HG03439 (cell line): Measurements from ENCODE around the gene HMG20A.
A peak's percentile ranks its signal among the peaks of the same experiment; 100 is the strongest.
"Not testable (repeated sequence)": the region's sequence is repeated elsewhere in the genome, so short reads cannot be mapped to it uniquely, and the experiment has no call there.

Source experiments
- ATAC-seq: cut with Tn5 transposase; IDR thresholded peaks from one replicate; pipeline ENCODE4 v1.9.1; 2021; ENCODE audit warnings: mild to moderate bottlenecking, moderate library complexity; ENCODE audit not compliant: unreplicated experiment

HMG20A gene

DNA sequence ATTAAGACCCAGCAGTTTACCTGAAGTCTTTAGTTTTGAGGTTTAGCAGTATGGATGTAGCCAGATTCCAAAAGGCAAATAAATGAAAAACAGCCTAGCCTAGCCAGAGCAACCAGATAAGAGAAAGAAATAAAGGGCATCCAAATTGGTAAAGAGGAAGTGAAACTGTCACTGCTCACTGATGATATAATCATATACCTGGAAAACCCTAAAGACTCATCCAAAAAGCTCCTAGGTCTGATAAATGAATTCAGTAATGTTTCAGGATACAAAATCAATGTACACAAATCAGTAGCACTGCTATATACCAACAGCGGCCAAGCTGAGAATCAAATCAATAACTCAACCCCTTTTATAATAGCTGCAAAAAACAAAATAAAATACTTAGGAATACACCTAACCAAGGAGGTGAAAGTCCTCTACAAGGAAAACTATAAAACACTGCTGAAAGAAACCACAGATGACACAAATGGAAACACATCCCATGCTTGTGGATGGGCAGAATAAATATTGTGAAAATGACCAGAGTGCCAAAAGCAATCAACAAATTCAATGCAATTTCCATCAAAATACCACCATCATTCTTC, 14.4 kb upstream of the HMG20A start:
- ATAC-seq: not testable (repeated sequence)

DNA sequence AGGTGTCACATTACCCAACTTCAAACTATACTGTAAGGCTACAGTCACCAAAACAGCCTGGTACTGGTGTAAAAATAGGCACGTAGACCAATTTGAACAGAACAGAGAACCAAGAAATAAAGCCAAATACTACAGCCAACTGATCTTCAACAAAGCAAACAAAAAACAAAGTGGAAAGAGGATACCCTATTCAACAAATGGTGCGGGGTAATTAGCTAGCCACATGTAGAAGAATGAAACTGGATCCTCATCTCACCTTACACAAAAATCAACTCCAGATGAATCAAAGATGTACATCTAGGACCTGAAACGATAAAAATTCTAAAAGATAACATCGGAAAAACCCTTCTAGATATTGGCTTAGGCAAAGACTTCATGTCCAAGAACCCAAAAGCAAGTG, 13.8 kb upstream of the HMG20A start:
- no peak for ATAC-seq

DNA sequence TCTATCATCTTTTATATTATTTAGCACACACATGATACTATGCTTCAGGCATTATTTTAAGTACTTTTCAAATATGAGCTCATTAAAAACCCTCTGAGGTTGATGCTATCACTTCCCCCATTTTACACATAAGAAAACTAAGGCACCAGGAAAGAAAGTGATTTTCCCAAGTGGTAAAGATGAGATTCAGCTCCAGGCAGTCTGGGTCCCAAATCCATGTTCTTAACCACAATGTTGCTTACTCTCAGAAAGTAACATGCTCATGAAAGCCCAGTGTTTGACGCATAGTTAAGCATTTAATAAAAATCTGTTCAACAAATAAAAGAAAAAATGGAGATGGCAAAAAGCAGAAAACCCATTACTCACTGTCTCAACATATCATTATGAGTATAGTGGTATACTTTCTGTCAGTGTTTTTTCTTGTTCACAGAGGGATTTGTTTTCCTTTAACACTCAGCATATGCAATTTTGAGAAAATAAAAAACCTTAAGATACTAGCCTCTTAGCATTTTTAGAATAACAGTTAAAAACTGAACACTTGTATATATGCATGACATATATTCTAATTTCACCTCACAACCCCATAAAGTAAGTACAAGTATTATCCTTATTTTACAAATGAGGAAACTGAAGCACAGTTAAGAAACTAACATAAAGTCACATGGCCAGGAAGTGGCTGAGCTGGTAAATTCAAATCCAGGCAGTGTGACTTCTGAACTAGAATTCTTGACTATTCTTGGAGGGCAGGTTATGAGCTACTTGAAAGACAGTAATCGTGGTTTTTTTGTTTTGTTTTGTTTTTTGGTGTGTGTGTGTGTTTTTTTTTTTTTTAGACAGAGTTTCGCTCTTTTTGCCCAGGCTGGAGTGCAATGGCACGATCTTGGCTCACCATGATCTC, 11.2 kb upstream of the HMG20A start:
- ATAC-seq: no peak

DNA sequence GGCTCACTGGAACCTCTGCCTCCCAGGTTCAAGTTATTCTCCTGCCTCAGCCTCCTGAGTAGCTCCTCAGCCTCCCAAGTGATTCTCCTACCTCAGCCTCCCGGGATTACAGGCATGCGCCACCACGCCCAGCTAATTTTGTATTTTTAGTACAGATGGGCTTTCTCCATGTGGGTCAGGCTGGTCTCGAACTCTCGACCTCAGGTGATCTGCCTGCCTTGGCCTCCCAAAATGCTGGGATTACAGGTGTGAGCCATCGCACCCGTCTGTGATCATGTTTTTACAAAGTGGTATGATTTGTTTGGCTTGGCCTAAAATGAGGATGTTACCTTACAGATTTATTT, 10.6 kb upstream of the HMG20A start:
- ATAC-seq: not testable (repeated sequence)

DNA sequence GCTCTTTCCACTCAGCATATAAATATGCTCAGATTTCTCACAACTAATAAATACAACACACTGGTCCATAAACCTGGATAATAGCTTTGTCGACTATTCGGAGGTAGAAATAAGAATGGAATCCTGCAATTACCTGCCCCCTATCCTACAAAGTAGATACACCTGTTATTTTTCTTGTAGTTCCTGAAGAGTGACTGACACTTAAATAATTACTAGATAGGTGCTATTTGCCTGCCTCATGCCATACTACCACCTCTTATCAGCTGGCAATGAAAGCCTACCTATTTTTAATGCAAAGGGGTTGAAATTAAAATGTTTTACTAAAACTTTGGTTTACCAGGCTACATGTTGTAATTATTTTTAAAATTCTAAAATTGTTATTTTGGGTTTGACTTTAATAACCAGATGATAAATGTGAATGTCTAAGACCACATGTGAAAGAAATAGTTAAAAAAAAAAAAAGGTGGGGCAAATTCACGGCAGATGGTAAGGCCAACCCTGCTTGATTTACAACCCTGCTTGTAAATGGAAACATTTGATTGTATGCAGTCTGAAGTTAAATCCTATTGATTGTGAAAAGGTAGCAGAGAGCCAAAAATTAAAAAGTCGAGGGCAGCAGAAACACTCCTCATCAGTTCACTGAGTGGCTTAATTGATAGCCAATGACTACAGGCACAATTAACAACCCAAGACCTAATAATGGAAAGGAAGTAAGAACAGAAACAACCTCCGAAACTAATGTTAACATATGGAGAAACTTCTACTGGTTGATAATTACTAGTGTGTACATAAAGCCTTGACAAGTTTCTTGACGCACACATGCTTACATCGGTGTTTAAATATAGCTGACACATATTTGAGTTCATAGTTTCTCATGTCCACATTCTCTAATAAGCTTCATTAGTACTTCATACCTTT, 9.7 kb upstream of the HMG20A start:
- ATAC-seq: no peak

DNA sequence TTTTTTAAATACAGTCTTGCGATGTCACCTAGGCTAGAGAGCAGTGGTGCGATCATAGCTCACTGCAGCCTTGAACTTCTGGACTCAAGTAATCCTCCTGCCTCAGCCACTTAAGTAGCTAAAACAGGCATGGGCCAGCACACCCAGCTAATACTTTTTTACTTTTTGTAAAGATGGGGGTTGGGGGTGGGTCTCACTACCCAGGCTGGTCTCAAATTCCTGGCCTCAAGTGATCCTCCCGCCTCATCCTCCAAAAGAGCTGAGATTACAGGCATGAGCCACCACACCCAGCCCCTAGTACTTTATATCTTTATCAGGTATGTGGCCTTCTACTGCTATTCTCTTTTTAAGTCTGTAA, 9.1 kb upstream of the HMG20A start:
- ATAC-seq: no peak

DNA sequence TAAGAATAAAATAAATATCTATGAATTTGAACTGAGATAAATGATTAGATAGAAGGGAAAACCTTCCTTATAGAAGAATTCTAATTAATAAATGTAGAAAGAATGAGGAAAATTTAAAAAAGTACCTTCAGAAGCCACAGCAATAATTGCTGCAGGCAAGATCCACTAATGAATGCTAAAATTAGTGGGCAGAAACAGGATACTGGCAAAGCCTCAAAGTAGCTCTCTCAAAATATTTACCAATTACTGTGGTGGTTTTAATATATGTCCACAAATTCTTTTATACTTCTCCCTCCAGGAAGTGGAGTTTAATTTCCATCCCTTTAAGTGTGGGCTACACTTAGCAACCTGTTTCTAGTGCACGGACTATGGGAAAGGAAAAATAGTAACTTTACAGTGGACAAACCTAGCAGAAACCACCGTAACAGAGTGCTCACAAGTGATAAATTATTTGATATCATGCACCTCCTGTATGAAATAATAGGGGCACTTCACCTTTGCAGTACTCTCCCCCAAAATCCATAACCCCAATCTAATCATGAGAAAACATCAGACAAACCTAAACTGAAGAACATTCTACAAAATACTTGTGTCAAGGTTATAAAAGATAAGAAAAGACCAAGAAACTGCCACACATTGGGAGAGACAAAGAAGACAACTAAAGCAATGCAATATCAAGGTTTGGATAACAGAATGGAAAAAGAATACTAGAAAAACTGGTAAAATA, 7.6 kb upstream of the HMG20A start:
- no peak for ATAC-seq

DNA sequence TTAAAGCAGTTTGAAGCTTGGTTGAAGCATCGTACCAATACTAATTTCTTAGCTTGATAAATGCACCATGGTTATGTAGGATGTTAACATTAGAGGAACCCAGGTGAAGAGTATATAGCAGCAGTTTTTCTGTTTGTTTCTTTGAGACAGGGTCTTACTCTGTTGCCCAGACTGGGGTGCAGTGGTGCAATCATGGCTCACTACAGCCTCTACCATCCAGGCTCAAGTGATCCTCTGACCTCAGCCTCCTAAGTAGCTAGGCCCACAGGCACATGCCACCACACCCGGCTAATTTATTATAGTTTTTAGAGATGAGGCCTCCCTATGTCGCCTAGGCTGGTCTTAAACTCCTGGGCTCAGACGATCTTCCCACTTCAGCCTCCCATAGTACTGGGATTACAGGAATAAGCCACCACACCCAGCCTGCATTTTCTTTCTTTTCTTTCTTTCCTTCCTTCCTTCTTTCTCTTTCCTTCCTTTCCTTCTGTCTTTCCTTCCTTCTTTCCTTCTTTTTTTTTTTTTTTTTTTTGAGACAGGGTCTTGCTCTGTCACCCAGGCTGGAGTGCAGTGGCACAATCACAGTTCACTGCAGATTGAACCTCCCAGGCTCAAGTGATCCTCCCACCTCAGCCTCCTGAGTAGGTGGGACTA, 6.9 kb upstream of the HMG20A start:
- ATAC-seq: no peak

DNA sequence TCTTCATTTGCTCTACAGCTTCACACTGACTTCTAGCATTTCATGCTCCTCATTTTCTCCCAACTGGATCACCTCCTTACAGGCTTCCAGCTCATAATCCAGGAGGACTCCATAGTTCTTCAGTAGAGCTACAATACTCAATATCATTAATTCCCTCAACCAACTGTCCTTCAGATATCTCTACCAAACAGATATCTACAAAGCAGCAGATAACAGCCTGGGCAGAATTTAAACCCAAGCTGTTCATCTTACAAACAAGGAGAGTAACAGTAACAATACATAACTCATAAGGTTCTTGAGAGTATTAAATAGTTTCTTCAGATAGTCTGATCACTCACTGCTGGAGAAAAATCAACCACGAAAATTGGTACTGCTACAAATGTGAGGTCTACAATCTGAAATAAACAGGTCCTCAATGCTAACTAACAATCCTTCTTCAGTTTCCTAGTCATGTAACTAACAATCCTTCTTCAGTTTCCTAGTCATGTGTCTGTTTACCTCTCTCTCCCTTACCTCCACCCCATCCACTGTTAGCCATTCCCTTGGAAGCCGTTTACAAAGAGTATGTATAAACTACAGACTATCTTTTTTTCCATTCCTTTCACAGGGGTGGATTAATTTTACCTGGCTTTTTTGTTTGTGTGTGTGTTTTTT, 5.8 kb upstream of the HMG20A start:
- ATAC-seq: no peak

DNA sequence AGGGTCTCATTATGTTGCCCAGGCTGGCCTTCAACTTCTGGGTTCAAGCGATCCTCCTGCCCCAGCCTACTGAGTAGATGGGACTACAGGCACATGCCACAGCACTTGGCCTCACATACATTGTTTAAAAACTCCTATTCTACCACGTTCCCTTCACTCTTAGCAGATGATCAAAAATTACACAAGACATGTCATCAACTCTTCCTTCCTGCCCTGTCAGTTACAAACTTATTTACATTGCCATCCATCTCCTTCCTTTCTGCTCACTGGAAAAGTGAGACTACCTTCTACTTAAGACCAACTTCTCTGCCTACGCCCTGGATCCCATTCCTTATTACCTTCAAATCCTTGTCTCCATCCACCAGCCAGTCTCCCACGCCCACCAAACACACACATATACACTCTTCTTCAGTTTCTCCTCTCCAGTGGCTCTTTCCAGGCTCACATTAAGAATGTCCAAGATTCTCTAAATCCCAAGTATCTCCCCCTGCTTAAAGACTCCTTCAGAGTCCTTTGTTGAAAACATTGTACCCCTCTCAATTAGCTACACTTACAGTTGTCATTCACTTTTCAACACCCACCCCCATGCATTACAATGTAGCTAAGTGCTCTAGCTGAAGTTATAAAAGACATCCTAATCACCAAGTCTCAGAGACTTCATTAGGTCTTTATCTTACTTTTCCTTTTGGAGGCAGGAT, 5.1 kb upstream of the HMG20A start:
- no peak for ATAC-seq

DNA sequence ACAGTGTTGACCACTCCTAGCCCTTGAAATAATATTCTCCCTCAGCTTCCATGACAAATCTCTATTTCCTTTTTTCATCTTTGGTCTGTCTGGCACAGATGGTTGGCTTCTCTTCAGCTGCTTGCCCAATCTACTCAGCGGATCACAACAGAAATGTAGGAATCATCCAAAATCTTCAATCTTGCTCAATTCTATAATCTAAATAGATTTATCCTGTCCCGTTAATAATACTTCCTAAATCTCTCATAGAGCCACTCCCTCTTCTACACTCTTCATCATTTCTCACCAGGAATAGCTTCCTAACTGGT, 4.6 kb upstream of the HMG20A start:
- ATAC-seq: no peak

DNA sequence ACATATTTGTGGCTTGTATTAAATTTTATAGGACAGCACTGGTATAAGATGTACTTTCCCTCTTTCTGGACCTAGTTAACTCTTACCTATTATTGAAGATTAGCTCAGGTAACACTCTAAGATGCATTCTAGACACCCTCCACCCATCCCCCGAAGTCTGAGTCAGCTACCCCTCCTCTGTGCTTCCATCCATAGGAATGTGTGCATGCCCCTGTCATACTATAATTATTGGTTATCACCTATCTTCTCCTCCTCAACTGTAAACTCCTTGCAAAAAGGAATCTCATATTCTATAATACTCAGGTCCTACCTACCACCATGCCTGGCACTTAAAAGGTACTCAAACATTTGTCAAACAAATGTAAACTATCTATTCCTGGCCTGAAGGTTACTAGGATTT, 3.7 kb upstream of the HMG20A start:
- ATAC-seq: no peak

DNA sequence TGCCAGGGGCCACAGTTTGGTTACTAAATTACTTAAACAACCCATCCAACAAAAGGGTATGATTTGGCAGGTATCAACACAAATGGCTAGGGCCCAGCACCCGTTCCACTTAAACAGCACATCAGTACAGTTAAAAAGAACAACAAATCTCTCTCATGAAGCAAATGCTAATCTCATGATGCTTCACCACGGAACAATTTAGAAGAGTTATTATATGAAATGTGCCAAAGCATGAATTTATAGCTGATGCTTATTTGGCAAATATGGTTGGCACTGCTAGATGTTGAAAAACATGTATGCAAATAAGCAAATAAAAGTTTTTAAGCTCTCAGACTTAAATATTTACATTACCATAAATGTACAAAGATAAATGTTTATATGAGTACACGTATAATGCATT, 3.1 kb upstream of the HMG20A start:
- no peak for ATAC-seq

DNA sequence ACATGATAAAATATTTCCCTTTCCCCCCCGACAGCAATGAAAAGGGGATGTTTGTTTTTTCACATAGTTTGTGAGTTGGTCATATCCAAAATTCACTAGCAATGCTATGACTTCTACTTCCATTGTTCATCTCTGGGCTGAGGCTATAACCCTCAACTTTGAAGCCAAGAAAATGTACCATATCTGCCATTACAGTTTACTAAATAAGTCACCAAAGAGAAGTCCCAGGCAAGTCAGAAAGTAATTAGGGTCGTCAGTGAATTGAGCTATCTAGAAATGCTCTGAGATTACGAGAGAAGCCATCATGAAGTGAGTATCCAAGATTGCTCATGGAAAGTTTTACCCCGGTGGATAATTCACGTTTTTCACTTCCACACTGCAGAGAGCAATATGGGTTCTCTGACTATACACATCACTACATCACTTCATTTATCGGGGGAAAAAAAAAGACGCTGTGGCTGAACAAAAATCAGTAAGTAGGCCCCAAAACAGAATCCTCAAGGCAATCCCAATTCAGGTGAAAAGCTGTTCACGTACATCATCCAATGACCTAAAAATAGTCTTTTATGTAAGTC, 2.2 kb upstream of the HMG20A start:
- no peak for ATAC-seq

DNA sequence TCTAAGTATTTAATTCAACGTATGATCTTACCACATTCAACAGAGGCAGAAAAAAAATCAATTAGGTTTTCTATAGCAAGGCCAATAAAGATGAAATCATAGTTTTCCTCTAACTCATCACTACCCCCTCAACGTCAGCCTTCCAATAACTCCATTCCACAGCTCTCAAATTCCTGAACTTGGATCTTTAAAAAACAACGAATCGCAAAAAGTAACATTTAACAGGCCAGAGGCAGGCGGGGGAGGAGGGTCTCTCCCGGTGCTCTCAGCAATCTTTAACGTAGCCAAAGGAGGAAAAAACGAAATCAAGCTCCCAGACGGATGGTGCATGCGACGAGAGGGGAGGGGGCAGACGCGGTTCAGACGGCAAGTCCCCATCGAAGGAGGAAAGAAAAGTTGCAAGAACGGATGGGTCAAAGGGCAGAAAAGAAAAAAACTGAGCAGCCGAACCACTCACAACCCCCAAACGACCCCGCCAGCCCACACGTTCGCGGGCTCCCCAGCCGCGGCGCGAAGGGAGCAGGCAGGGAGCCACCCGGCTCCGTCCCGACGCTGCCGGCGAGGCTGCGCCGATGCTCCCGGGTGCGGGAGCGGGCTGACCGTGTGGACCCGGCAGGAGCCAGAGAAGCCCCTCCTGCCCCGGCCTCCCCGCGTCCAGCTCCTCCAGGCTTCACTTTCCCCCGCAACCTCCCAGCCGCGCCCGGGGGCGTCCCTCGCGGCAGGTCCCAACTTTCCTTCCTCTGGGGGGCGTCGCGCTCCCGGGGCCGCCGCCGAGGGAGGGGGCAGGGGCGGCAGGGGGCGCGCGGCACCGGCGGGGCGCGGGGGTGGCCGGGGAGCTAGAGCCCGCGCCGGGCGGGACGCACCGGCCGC, 1.5 kb upstream of the HMG20A start:
- peak; percentile 31 for ATAC-seq

DNA sequence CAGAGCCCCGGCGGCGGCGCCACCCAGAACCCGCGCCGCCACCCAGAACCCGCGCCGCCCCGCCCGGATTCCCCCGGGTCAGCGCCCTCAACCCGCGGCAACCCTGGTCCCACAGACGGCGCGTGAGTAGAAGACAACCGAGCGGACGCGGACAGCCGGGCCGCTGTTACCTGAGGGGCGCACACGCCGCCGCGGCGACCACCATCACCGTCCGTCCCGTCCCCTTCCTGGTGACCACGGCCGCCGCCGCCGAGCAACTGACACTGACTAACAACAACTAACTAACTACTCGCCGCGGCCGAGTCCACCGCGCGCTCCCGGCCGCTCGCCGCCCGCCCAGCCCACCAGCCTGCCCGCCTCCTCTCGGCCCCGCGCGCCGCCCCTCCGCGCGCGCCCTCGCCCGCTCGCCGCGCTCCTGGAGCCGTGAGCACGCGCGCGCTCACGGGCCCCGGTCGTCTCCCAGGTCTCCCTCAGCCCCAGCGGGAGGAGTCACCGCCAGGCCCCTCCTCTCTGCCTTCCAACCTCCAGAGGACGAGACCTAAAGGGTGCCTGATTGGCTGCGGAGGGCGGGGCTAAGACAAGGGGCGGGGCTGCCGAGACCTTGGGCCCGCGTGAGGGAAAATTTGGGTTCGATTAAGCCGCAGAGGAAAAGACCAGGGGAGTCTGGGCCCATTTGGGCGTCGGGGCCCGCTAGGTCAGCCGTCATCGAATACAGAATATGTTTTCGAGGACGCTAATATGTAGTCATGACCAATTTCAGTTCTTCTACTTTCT, 665 bp upstream of the HMG20A start, which contains the start of gene PEAK1:
PEAK1 (minus strand) TSS at position 269 of the 774 bp plus-strand sequence. CDS start 238,178 bp downstream, outside the sequence.
- peak; percentile 91 for ATAC-seq

DNA sequence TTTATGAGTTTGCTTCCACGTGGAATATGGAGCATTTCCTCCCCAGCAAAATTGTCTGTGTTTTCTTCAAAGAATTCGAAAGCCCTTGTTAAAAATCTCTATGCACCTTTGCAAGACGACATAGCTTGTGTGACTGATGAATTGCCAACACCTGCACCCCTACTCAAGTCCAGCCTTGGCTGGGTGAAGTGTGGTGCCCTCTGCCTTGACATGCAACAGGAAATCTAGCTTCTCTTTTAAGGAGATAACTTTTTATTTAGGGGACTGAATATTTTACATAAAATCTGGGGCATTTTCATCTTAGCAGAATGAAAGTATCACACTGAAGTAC, 647 bp downstream of the HMG20A start:
- ATAC-seq: no peak

DNA sequence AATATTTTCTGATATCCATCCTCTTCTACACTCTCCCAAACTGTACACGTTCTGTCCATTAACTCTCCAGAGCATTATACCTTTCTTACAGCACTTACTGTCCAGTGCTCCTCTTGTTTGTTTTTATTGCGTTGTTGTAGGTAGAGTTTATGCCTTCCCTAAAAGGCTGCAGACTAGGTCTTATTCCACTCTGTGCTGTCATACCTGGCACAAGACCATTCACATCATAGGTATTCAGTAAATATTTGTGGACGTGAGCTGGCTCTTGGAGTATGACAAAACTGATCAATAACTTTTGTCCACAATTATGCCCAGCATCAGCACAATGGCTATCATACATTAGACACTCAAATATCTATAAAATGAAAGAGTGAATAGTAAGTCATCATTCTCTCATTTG, 4.4 kb downstream of the HMG20A start:
- ATAC-seq: no peak
